ENCODE measurements around the gene DYNC1I2.

GRCh38 chr2:171711351-171711750 is 24.1 kb downstream of the DYNC1I2 start:
- TF ChIP-seq, protein P1, sequence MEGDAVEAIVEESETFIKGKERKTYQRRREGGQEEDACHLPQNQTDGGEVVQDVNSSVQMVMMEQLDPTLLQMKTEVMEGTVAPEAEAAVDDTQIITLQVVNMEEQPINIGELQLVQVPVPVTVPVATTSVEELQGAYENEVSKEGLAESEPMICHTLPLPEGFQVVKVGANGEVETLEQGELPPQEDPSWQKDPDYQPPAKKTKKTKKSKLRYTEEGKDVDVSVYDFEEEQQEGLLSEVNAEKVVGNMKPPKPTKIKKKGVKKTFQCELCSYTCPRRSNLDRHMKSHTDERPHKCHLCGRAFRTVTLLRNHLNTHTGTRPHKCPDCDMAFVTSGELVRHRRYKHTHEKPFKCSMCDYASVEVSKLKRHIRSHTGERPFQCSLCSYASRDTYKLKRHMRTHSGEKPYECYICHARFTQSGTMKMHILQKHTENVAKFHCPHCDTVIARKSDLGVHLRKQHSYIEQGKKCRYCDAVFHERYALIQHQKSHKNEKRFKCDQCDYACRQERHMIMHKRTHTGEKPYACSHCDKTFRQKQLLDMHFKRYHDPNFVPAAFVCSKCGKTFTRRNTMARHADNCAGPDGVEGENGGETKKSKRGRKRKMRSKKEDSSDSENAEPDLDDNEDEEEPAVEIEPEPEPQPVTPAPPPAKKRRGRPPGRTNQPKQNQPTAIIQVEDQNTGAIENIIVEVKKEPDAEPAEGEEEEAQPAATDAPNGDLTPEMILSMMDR (conservative IDR thresholded peaks at IDR 0.05; ENCODE audit: low read depth, low read length), result no peak
- no peak for TF ChIP-seq EZH2 (IDR thresholded peaks at IDR 0.05; ENCODE audit: borderline replicate concordance, low read depth, low read length, poor library complexity, severe bottlenecking)

Measured in A673 (cell line).